ENCODE measurements around the gene STXBP6.

- TF ChIP-seq CTCF (IDR thresholded peaks at IDR 0.05; ENCODE audit: extremely low read depth in 1 of 2, insufficient read depth in 1 of 2, low read depth in 1 of 2, low read length in 2 of 2): no peak
- no peak for TF ChIP-seq JUN (IDR thresholded peaks at IDR 0.05; ENCODE audit: borderline replicate concordance, insufficient read depth, insufficient read length, low read depth)
- TF ChIP-seq GATA2 (IDR thresholded peaks at IDR 0.05; ENCODE audit: insufficient read depth, insufficient read length, low read depth, low read length): no peak
- TF ChIP-seq POLR2A (IDR thresholded peaks at IDR 0.05; ENCODE audit: low read depth, low read length): no peak
- TF ChIP-seq MAX (IDR thresholded peaks at IDR 0.05; ENCODE audit: insufficient read depth, insufficient read length): no peak
Observed at GRCh38 chr14:24996930-24997725, 52.8 kb downstream of the STXBP6 start.

Measured in endothelial cell of umbilical vein (primary cell).